Lower lobe of right lung (tissue), 2 donors: Measurements from ENCODE around the gene TGFB1. TPM values are rescaled to one million over a fixed set of nuclear protein-coding genes. Genes with fewer than 3 reads are reported as not detected.
A peak's percentile ranks its signal among the peaks of the same experiment; 100 is the strongest.

Experiments
- ATAC-seq, 2 donors: fragments of 200-7000 bp; cut with Tn5 transposase; one replicate each; pipeline ENCODE4 v1.9.1; 2020 to 2022; ENCODE audit warnings: mild to moderate bottlenecking in 2 of 2, moderate library complexity in 2 of 2
- DNase-seq: peaks from one replicate; pipeline ENCODE4 v3.0.0-alpha.2; 2020
- H3K27ac ChIP-seq: fragments of 200-600 bp; one replicate; pipeline ENCODE4 v1.8.0; 2022
- H3K27me3 ChIP-seq: fragments of 200-600 bp; one replicate; pipeline ENCODE4 v1.8.0; 2022; ENCODE audit warnings: low read depth
- H3K36me3 ChIP-seq: fragments of 200-600 bp; one replicate; pipeline ENCODE4 v1.8.0; 2022; ENCODE audit warnings: mild to moderate bottlenecking
- H3K4me1 ChIP-seq: fragments of 200-600 bp; one replicate; pipeline ENCODE4 v1.8.0; 2022
- H3K4me3 ChIP-seq: fragments of 200-600 bp; one replicate; pipeline ENCODE4 v1.8.0; 2022; ENCODE audit warnings: mild to moderate bottlenecking
- H3K9me3 ChIP-seq: fragments of 200-600 bp; one replicate; pipeline ENCODE4 v1.8.0; 2022
- intact Hi-C: fragments of 100-400 bp; cut with DNase I; formaldehyde crosslinking; loops from one replicate; pipeline ENCODE4 v1.11.0; 2022
- total RNA-seq: library from RNA; stranded (reverse); fragmentation: NEBNext Ultra II Directional; extraction: Animal tissue kit (Norgen Biotek cat#: 25700); gene quantifications from one replicate; pipeline ENCODE4 v1.2.1, GENCODE V29; 2021
- TF ChIP-seq, protein P1 (sequence below): fragments of 200-600 bp; IDR thresholded peaks from one replicate; pipeline ENCODE4 v1.8.0; 2022; ENCODE audit warnings: antibody characterized with exemption, mild to moderate bottlenecking
- donor health status: DM: no; HTN: yes; CAD: no; lungs with severe emphysema.

The TGFB1 gene
- total RNA-seq, 1 donor from 2014 or later: 114 TPM

DNA sequence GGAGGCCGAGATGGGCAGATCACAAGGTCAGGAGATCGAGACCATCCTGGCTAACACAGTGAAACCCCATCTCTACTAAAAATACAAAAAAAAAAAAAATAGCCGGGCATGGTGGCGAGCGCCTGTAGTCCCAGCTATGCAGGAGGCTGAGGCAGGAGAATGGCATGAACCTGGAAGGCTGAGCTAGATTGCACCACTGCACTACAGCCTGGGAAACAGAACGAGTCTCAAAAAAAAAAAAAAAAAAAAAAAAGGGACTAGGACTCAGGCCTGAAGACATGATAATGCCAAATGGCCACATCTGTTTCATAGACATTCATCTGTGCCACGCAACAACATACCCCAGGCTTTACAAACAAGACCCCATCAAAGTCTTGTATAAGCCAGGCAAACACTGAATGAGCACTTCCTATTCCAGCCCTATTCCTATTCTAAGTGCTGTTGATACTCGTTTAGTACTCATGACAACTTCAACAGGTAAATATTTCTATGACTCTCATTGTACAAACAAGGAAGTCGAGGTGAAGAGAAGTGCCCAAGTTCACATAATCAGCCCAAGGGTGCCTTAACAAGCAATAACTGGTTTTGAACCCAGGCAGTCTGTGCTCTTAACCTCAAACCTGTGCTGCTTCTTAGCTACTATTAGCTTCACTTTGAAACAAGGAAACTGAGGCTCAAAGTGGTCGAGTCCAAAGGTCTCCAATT is 8.6 kb upstream of the TGFB1 start:
- DNase-seq (no peak), ATAC-seq (peak; percentile 41 to 74)
- Histone ChIP-seq H3K4me3 (no peak overlapping the region), H3K27ac (peak overlapping the region; percentile 98), H3K9me3 (no peaks in the 10 kb centered on the region), H3K27me3 (no peaks in the 10 kb centered on the region), H3K36me3 (no peaks in the 10 kb centered on the region), H3K4me1 (peaks cover 33% of the 10 kb centered on the region)
- intact Hi-C loops: no loop called here
- TF ChIP-seq, protein P1, sequence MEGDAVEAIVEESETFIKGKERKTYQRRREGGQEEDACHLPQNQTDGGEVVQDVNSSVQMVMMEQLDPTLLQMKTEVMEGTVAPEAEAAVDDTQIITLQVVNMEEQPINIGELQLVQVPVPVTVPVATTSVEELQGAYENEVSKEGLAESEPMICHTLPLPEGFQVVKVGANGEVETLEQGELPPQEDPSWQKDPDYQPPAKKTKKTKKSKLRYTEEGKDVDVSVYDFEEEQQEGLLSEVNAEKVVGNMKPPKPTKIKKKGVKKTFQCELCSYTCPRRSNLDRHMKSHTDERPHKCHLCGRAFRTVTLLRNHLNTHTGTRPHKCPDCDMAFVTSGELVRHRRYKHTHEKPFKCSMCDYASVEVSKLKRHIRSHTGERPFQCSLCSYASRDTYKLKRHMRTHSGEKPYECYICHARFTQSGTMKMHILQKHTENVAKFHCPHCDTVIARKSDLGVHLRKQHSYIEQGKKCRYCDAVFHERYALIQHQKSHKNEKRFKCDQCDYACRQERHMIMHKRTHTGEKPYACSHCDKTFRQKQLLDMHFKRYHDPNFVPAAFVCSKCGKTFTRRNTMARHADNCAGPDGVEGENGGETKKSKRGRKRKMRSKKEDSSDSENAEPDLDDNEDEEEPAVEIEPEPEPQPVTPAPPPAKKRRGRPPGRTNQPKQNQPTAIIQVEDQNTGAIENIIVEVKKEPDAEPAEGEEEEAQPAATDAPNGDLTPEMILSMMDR: no peak

DNA sequence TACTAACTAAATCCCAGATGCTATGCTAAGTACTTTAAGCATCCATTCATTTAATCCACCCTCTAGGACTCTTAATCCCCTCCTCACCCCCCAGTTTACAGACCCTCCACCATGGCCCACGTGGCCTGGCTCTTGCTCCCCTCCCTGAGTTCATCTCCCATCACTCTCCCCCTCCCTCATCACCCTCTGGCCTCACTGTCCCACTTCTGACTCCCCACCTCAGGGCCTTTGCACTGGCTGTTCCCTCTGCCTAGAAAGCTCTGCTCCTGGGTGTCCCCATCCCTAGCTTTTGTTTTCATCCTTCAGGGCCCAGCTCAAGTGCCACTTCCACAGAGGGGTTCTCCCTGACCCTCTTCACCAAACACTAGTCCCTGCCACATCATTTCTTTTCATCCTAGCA is 6.0 kb upstream of the TGFB1 start:
- H3K27me3 ChIP-seq: no peaks in the 10 kb centered on the region
- no peaks in the 10 kb centered on the region for H3K9me3 ChIP-seq
- no peak overlapping the region for H3K27ac ChIP-seq
- no peak for ATAC-seq
- no peaks in the 10 kb centered on the region for H3K36me3 ChIP-seq
- intact Hi-C loops: no loop called here
- TF ChIP-seq, protein P1: no peak
- no peak overlapping the region for H3K4me3 ChIP-seq
- H3K4me1 ChIP-seq: peaks cover 42% of the 10 kb centered on the region
- no peak for DNase-seq

DNA sequence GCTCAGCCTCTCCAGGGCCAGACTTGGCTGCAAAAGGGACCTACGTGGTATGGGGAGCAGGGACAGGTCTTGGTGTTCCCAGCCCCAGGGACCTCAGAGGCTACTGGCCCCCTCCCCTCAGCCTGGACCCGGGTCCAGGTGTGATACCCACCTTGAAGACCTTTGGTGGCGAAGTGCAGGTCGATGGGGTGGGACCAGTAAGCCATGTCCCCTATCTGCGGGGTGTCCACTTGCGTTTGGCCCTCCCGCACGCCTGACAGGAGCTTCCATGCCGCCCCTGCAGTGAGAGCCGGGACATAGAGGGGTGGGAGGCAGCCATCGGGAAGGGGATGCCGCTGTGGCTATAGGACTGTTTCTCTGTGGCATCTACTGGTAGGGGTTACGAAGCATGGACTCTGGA is 4.0 kb upstream of the TGFB1 start:
- Histone ChIP-seq H3K27me3 (no peaks in the 10 kb centered on the region), H3K4me1 (peaks cover 40% of the 10 kb centered on the region), H3K4me3 (no peak overlapping the region), H3K9me3 (no peaks in the 10 kb centered on the region), H3K36me3 (no peaks in the 10 kb centered on the region), H3K27ac (no peak overlapping the region)
- intact Hi-C loops: no loop called here
- ATAC-seq: no peak
- TF ChIP-seq, protein P1: no peak
- no peak for DNase-seq

DNA sequence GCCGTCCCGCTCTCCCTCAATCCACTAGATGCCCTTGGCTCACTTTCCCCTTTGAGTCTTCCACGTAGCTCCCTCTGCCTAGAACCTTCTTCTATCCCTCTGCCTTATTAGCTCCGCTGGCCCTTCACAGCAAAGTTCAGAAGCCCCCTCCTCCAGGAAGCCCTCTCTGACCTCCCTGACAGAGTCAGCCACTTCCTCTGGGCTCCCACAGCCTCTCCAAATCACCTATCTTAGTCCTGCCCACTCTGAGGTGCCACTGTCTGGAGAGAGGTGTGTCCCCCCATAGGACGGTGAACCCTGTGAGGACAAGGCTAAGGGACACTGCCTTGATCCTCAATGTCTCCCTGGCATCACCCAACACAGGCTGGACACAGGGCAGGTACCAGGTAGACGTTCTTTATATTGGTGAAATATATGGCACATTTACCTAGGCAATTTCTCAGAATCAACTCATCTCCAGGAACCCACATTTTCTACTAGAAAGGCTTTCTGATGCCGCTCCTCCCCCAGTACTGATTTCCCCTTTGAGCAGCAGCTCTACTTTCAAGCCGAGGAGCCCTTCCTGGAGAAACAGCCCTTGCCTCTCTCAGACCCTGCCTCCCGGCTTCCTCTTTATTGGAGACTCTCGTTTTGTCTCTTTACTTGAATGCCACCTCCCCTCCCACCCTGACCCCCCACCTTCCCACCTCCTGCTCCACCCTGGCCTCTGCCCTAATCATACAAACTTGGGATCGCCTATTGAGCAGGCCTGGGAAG is 3.4 kb upstream of the TGFB1 start:
- Histone ChIP-seq H3K9me3 (no peaks in the 10 kb centered on the region), H3K36me3 (no peaks in the 10 kb centered on the region), H3K4me3 (no peak overlapping the region), H3K4me1 (peaks cover 35% of the 10 kb centered on the region), H3K27me3 (no peaks in the 10 kb centered on the region), H3K27ac (no peak overlapping the region)
- TF ChIP-seq, protein P1: no peak
- DNase-seq (no peak), ATAC-seq (no peak)
- intact Hi-C loops: no loop called here

DNA sequence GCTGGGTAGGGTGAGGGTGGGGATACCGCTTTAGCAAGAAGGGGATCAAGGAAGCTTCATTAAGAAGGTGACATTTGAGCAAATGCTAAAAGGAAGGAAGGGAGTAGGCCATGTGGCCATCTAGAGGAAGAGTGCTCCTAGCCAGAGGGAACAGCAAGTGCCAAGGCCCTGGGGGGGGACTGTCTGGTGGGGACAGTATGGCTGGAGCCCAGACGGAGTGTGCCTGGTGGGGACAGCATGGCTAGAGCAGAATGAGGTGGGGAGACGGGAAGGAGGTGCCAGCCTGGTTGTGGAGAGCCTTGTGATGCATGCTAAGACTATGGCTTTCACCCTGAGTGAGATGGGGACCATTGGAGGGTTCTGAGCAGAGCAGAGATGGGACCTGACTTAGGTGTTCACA is 2.1 kb upstream of the TGFB1 start:
- ATAC-seq (no peak), DNase-seq (no peak)
- no peaks in the 10 kb centered on the region for H3K9me3 ChIP-seq
- H3K27me3 ChIP-seq: no peaks in the 10 kb centered on the region
- H3K27ac ChIP-seq: no peak overlapping the region
- peaks cover 37% of the 10 kb centered on the region for H3K4me1 ChIP-seq
- TF ChIP-seq, protein P1: no peak
- no peaks in the 10 kb centered on the region for H3K36me3 ChIP-seq
- no peak overlapping the region for H3K4me3 ChIP-seq
- intact Hi-C loops: no loop called here
